Measurements from ENCODE around the gene NDUFAF5. TPM values are rescaled to one million over a fixed set of nuclear protein-coding genes. Genes with fewer than 3 reads are reported as not detected.

Gene NDUFAF5
- total RNA-seq, 1 experiment from 2014 or later = 31.8 TPM

- TF ChIP-seq ATF1 (CRISPR knock-in tag; IDR thresholded peaks at IDR 0.05) (no peak), EMX1 (CRISPR knock-in tag; IDR thresholded peaks at IDR 0.05) (no peak), GRHL2 (CRISPR knock-in tag; IDR thresholded peaks at IDR 0.05; ENCODE audit: insufficient replicate concordance, severe bottlenecking) (no peak)
These were observed 72.5 kb downstream of the NDUFAF5 start (continued) for GRCh38 chr20:13857304-13857703.

GRCh38 chr20:13857961-13858360 is 73.1 kb downstream of the NDUFAF5 start:
- DNase-seq (ENCODE audit: low spot score) (no peak), ATAC-seq (no peak)
- Mint-ChIP-seq H3K36me3 (no peaks in the 10 kb centered on the region), H3K4me3 (no peak overlapping the region), H3K9me3 (0 out of 2 replicates have a peak, but pooled peaks cover 3% of the 10 kb centered on the region), H3K27ac (no peak overlapping the region), H3K27me3 (ENCODE audit: low read depth) (no peaks in the 10 kb centered on the region), H3K4me1 (no peaks in the 10 kb centered on the region)
- no peak for TF ChIP-seq TEAD4 (CRISPR knock-in tag; IDR thresholded peaks at IDR 0.05)
- no peak for TF ChIP-seq GRHL2 (CRISPR knock-in tag; IDR thresholded peaks at IDR 0.05; ENCODE audit: insufficient replicate concordance, severe bottlenecking)
- TF ChIP-seq E2F1 (CRISPR knock-in tag; IDR thresholded peaks at IDR 0.05) = no peak
- TF ChIP-seq ZNF121 (CRISPR knock-in tag; IDR thresholded peaks at IDR 0.05) = no peak
- no peak for TF ChIP-seq ZNF232 (CRISPR knock-in tag; IDR thresholded peaks at IDR 0.05)
- no peak for TF ChIP-seq ZNF396 (CRISPR knock-in tag; IDR thresholded peaks at IDR 0.05; ENCODE audit: borderline replicate concordance)
- no peak for TF ChIP-seq ZNF425 (CRISPR knock-in tag; conservative IDR thresholded peaks at IDR 0.05)
- TF ChIP-seq ETV6 (CRISPR knock-in tag; IDR thresholded peaks at IDR 0.05) = no peak
- TF ChIP-seq SMAD3 (CRISPR knock-in tag; IDR thresholded peaks at IDR 0.05; ENCODE audit: borderline replicate concordance) = no peak
- no peak for TF ChIP-seq EMX1 (CRISPR knock-in tag; IDR thresholded peaks at IDR 0.05)
- POLR2A ChIA-PET = no interaction called here
- CTCF ChIA-PET = no interaction called here

GRCh38 chr20:13858439-13858838 is 73.6 kb downstream of the NDUFAF5 start:
- POLR2A ChIA-PET = no interaction called here
- Mint-ChIP-seq H3K9me3 (0 out of 2 replicates have a peak, but pooled peaks cover 3% of the 10 kb centered on the region), H3K36me3 (no peaks in the 10 kb centered on the region), H3K27ac (no peak overlapping the region), H3K4me3 (no peak overlapping the region), H3K27me3 (ENCODE audit: low read depth) (no peaks in the 10 kb centered on the region), H3K4me1 (no peaks in the 10 kb centered on the region)
- CTCF ChIA-PET = no interaction called here
- no peak for DNase-seq (ENCODE audit: low spot score)
- ATAC-seq = no peak
- TF ChIP-seq NFE2L1 (CRISPR knock-in tag; IDR thresholded peaks at IDR 0.05) (no peak), NR1H2 (CRISPR knock-in tag; IDR thresholded peaks at IDR 0.05) (no peak)

GRCh38 chr20:13858871-13859270 is 74.0 kb downstream of the NDUFAF5 start:
- POLR2A ChIA-PET = no interaction called here
- Mint-ChIP-seq H3K27ac (no peak overlapping the region), H3K9me3 (0 out of 2 replicates have a peak, but pooled peaks cover 3% of the 10 kb centered on the region), H3K36me3 (no peaks in the 10 kb centered on the region), H3K27me3 (ENCODE audit: low read depth) (no peaks in the 10 kb centered on the region), H3K4me1 (no peaks in the 10 kb centered on the region), H3K4me3 (no peak overlapping the region)
- ATAC-seq (no peak), DNase-seq (ENCODE audit: low spot score) (no peak)
- CTCF ChIA-PET = no interaction called here
- no peak for TF ChIP-seq ATF6 (CRISPR knock-in tag; IDR thresholded peaks at IDR 0.05)
- no peak for TF ChIP-seq MAX (CRISPR knock-in tag; IDR thresholded peaks at IDR 0.05)
- TF ChIP-seq SMAD3 (CRISPR knock-in tag; IDR thresholded peaks at IDR 0.05; ENCODE audit: borderline replicate concordance) = no peak
- no peak for TF ChIP-seq OVOL2 (CRISPR knock-in tag; IDR thresholded peaks at IDR 0.05; ENCODE audit: borderline replicate concordance)
- no peak for TF ChIP-seq PREB (CRISPR knock-in tag; IDR thresholded peaks at IDR 0.05; ENCODE audit: borderline replicate concordance)
- no peak for TF ChIP-seq ZNF532 (CRISPR knock-in tag; IDR thresholded peaks at IDR 0.05; ENCODE audit: borderline replicate concordance)
- TF ChIP-seq ZNF219 (CRISPR knock-in tag; IDR thresholded peaks at IDR 0.05; ENCODE audit: borderline replicate concordance) = no peak
